HepG2 (cell line): Measurements from ENCODE around the gene CHCHD6. TPM values are rescaled to one million over a fixed set of nuclear protein-coding genes. Genes with fewer than 3 reads are reported as not detected.

Experiments
- CHCHD3 ChIP-seq: sonication (generic); formaldehyde crosslinking; IDR thresholded peaks from 2 replicates; pipeline ENCODE4 v1.8.0; 2022; ENCODE audit warnings: mild to moderate bottlenecking, missing genetic modification reagents, moderate library complexity
- MXD3 ChIP-seq: IDR thresholded peaks from 2 replicates; pipeline ENCODE4 v1.6.1; 2016; ENCODE audit warnings: mild to moderate bottlenecking, missing biosample characterization, missing genetic modification reagents
- PBX3 ChIP-seq: sonication (generic); formaldehyde crosslinking; IDR thresholded peaks from 2 replicates; pipeline ENCODE4 v1.8.1; 2023; ENCODE audit warnings: missing genetic modification reagents, inconsistent platforms, borderline replicate concordance
- PRDM15 ChIP-seq: sonication (generic); formaldehyde crosslinking; IDR thresholded peaks from 2 replicates; pipeline ENCODE4 v1.4.0; 2020; ENCODE audit warnings: missing genetic modification reagents
- TFAP4 ChIP-seq: sonication (generic); IDR thresholded peaks from 2 replicates; pipeline ENCODE4 v1.6.1; 2016; ENCODE audit warnings: low read depth, borderline replicate concordance
- TRIM22 ChIP-seq: fragments of 450-650 bp; IDR thresholded peaks from 2 replicates; pipeline ENCODE4 v1.6.1; 2017
- ZNF207 ChIP-seq: fragments of 450-650 bp; IDR thresholded peaks from 2 replicates; pipeline ENCODE4 v1.6.1; 2016; ENCODE audit warnings: antibody characterized with exemption, borderline replicate concordance
- ZNF3 ChIP-seq: IDR thresholded peaks from 2 replicates; pipeline ENCODE4 v1.7.0; 2017; ENCODE audit warnings: inconsistent platforms
- ZNF335 ChIP-seq: sonication (generic); formaldehyde crosslinking; IDR thresholded peaks from 2 replicates; pipeline ENCODE4 v1.4.0; 2020; ENCODE audit warnings: missing genetic modification reagents
- ZNF414 ChIP-seq: sonication (generic); formaldehyde crosslinking; IDR thresholded peaks from 2 replicates; pipeline ENCODE4 v1.5.0; 2020; ENCODE audit warnings: missing genetic modification reagents
- polyA plus RNA-seq, 8 experiments: library from polyadenylated mRNA; depleted of rRNA in 3 of 8; stranded (reverse) in 7 of 8; unstranded in 1 of 8; fragments of >200 nt; fragmentation: Illumina TruSeq in 4 of 8; extraction: Trizol in 4 of 8; gene quantifications; 2 replicates each; pipeline versions ENCODE4 v1.2.1 to v1.2.3, GENCODE V29; 2011 to 2016; ENCODE audit warnings: low read depth in 4 of 8, missing spikeins in 1 of 8, mixed read lengths in 1 of 8; ENCODE audit not compliant: insufficient read depth in 1 of 8
- total RNA-seq, 5 experiments: library from RNA; depleted of rRNA; stranded (reverse); fragments of >200 nt; fragmentation: Illumina TruSeq; extraction: Trizol; gene quantifications; 2 replicates each; pipeline ENCODE4 v1.2.3, GENCODE V29; 2016; ENCODE audit warnings: low read depth in 1 of 5

Gene CHCHD6
- total and polyA plus RNA-seq, 2 of the 13 experiments (the other 11 are each of a cell fraction or from before 2014, with no cell fraction given): 20.3 to 20.8 TPM

- no peak for TF ChIP-seq PRDM15 (CRISPR knock-in tag)
- no peak for TF ChIP-seq ZNF335 (CRISPR knock-in tag)
- TF ChIP-seq ZNF207: no peak
- no peak for TF ChIP-seq TFAP4
- no peak for TF ChIP-seq CHCHD3 (CRISPR knock-in tag)
- TF ChIP-seq ZNF414 (CRISPR knock-in tag): no peak
- no peak for TF ChIP-seq PBX3 (CRISPR knock-in tag)
- no peak for TF ChIP-seq MXD3 (CRISPR knock-in tag)
- no peak for TF ChIP-seq TRIM22
- TF ChIP-seq ZNF3: no peak
These were observed 176.9 kb downstream of the CHCHD6 start (continued) for GRCh38 chr3:126880901-126881300.
